ENCODE measurements around the gene ZNF592. TPM values are rescaled to one million over a fixed set of nuclear protein-coding genes. Genes with fewer than 3 reads are reported as not detected.

ZNF592 gene
- total and polyA plus RNA-seq, 9 of the 15 experiments (the other 6 are each of a cell fraction or from before 2014, with no cell fraction given), result 0.88 to 23.8 (median 7.4) TPM

GRCh38 chr15:84716036-84716732 lies 32.2 kb upstream of the ZNF592 start, which contains the start of gene SEC11A (continued):
- TF ChIP-seq ETV1 (tag; conservative IDR thresholded peaks at IDR 0.05; ENCODE audit: low read depth) (peak; percentile 81), KDM5B (IDR thresholded peaks at IDR 0.05; ENCODE audit: insufficient replicate concordance, low read depth, low read length) (peak; percentile 86), ZNF507 (tag; conservative IDR thresholded peaks at IDR 0.05) (no peak), MED1 (CRISPR knock-in tag; IDR thresholded peaks at IDR 0.05; ENCODE audit: borderline replicate concordance) (no peak), MYBL2 (IDR thresholded peaks at IDR 0.05; ENCODE audit: low read depth) (no peak), MYBL2 (CRISPR knock-in tag; IDR thresholded peaks at IDR 0.05; ENCODE audit: borderline replicate concordance) (no peak), ZBTB1 (CRISPR knock-in tag; IDR thresholded peaks at IDR 0.05; ENCODE audit: borderline replicate concordance, low read depth) (no peak), ZNF584 (CRISPR knock-in tag; IDR thresholded peaks at IDR 0.05; ENCODE audit: low read depth) (no peak), CREB1 (IDR thresholded peaks at IDR 0.05) (peak; percentile 48), CREB1 (CRISPR knock-in tag; IDR thresholded peaks at IDR 0.05) (peak; percentile 66; the same call in 1 of the 2 replicates), SRSF3 (IDR thresholded peaks at IDR 0.05; ENCODE audit: insufficient read depth, low read length) (no peak), NFATC3 (IDR thresholded peaks at IDR 0.05) (no peak), HMG20B (CRISPR knock-in tag; IDR thresholded peaks at IDR 0.05) (no peak), GABPB1 (CRISPR knock-in tag; IDR thresholded peaks at IDR 0.05) (peak; percentile 99), NR1H2 (CRISPR knock-in tag; IDR thresholded peaks at IDR 0.05) (no peak), FOXP1 (CRISPR knock-in tag; IDR thresholded peaks at IDR 0.05) (peak; percentile 97), GTF2B (IDR thresholded peaks at IDR 0.05; ENCODE audit: extremely low read depth, insufficient read length) (peak; percentile 72), STAT5A (IDR thresholded peaks at IDR 0.05; ENCODE audit: borderline replicate concordance, low read length) (peak; percentile 26; the same call in 1 of the 2 replicates)
- TF ChIP-seq, protein P1, sequence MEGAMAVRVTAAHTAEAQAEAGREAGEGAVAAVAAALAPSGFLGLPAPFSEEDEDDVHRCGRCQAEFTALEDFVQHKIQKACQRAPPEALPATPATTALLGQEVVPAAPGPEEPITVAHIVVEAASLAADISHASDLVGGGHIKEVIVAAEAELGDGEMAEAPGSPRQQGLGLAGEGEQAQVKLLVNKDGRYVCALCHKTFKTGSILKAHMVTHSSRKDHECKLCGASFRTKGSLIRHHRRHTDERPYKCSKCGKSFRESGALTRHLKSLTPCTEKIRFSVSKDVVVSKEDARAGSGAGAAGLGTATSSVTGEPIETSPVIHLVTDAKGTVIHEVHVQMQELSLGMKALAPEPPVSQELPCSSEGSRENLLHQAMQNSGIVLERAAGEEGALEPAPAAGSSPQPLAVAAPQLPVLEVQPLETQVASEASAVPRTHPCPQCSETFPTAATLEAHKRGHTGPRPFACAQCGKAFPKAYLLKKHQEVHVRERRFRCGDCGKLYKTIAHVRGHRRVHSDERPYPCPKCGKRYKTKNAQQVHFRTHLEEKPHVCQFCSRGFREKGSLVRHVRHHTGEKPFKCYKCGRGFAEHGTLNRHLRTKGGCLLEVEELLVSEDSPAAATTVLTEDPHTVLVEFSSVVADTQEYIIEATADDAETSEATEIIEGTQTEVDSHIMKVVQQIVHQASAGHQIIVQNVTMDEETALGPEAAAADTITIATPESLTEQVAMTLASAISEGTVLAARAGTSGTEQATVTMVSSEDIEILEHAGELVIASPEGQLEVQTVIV (CRISPR knock-in tag; IDR thresholded peaks at IDR 0.05; ENCODE audit: borderline replicate concordance), result no peak
- TF ChIP-seq, protein P2, sequence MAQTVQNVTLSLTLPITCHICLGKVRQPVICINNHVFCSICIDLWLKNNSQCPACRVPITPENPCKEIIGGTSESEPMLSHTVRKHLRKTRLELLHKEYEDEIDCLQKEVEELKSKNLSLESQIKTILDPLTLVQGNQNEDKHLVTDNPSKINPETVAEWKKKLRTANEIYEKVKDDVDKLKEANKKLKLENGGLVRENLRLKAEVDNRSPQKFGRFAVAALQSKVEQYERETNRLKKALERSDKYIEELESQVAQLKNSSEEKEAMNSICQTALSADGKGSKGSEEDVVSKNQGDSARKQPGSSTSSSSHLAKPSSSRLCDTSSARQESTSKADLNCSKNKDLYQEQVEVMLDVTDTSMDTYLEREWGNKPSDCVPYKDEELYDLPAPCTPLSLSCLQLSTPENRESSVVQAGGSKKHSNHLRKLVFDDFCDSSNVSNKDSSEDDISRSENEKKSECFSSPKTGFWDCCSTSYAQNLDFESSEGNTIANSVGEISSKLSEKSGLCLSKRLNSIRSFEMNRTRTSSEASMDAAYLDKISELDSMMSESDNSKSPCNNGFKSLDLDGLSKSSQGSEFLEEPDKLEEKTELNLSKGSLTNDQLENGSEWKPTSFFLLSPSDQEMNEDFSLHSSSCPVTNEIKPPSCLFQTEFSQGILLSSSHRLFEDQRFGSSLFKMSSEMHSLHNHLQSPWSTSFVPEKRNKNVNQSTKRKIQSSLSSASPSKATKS (CRISPR knock-in tag; IDR thresholded peaks at IDR 0.05), result no peak

All from K562 (cell line).